GM06990 (cell line): ENCODE results near the gene GRK5.

Experiments
- DNase-seq: peaks from one replicate; pipeline ENCODE4 v3.0.0-alpha.2; 2011; ENCODE audit not compliant: insufficient read length; ENCODE audit errors: extremely low read depth
- H3K27me3 ChIP-seq: replicated peaks from 2 replicates; pipeline ENCODE4 v1.6.0; 2011; ENCODE audit warnings: low read length; ENCODE audit not compliant: control insufficient read depth, insufficient read depth
- H3K36me3 ChIP-seq: 2 replicates; pipeline ENCODE4 v1.5.1; 2011; ENCODE audit warnings: low read length; ENCODE audit not compliant: control insufficient read depth, insufficient read depth
- H3K4me3 ChIP-seq: replicated peaks from 2 replicates; pipeline ENCODE4 v1.5.1; 2011; ENCODE audit warnings: low read depth, mild to moderate bottlenecking, control low read depth, low read length
- TF ChIP-seq, protein P1 (sequence below): IDR thresholded peaks from 2 replicates; pipeline ENCODE4 v1.5.1; 2011; ENCODE audit warnings: low read length, control low read depth, mild to moderate bottlenecking, inconsistent platforms; ENCODE audit not compliant: insufficient read depth, poor library complexity, severe bottlenecking

Gene GRK5

GRCh38 chr10:119404719-119405519 is 197.5 kb downstream of the GRK5 start:
- Histone ChIP-seq H3K36me3 (peaks cover 11% of the 10 kb centered on the region), H3K4me3 (no peak overlapping the region), H3K27me3 (no peaks in the 10 kb centered on the region)
- DNase-seq: no peak
- TF ChIP-seq, protein P1, sequence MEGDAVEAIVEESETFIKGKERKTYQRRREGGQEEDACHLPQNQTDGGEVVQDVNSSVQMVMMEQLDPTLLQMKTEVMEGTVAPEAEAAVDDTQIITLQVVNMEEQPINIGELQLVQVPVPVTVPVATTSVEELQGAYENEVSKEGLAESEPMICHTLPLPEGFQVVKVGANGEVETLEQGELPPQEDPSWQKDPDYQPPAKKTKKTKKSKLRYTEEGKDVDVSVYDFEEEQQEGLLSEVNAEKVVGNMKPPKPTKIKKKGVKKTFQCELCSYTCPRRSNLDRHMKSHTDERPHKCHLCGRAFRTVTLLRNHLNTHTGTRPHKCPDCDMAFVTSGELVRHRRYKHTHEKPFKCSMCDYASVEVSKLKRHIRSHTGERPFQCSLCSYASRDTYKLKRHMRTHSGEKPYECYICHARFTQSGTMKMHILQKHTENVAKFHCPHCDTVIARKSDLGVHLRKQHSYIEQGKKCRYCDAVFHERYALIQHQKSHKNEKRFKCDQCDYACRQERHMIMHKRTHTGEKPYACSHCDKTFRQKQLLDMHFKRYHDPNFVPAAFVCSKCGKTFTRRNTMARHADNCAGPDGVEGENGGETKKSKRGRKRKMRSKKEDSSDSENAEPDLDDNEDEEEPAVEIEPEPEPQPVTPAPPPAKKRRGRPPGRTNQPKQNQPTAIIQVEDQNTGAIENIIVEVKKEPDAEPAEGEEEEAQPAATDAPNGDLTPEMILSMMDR: no peak

GRCh38 chr10:119405520-119405807 is 198.1 kb downstream of the GRK5 start:
- TF ChIP-seq, protein P1: no peak
- H3K36me3 ChIP-seq: peaks cover 8% of the 10 kb centered on the region
- DNase-seq: no peak
- H3K4me3 ChIP-seq: no peak overlapping the region
- H3K27me3 ChIP-seq: no peaks in the 10 kb centered on the region

GRCh38 chr10:119406137-119406536 is 198.8 kb downstream of the GRK5 start:
- no peak for DNase-seq
- TF ChIP-seq, protein P1: no peak
- Histone ChIP-seq H3K36me3 (peaks cover 10% of the 10 kb centered on the region), H3K27me3 (no peaks in the 10 kb centered on the region), H3K4me3 (no peak overlapping the region)

DNA sequence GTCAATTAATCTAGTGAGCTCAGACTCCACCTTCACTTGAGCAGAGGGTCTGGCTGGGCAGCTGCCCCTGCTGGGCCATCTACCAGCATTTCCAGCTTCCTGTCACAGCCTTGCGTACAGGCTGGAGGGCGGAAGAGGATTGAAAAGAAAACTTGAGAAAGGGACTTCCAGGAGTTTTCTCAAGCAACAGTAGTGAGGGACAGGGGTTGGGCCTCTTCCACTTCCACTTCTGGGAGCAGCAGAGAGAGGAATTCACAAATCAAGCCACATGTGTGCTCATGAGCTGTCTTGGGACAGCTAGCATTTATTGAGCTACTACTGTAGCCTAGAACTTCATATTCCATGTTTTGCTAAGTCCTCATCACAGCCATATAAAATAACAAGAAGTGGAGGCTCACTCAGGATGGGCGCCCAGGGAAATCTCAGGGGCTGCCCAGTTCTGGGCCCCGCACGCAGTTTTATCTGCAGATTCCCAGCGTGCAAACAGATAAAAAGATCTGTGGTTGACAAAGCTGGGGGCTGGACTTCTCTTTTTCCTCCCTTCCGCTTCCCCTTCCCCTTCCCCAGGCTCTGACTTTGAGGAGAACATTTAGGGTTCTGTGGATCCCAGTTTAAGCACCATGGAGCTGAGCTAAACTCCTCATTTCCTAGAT is 199.4 kb downstream of the GRK5 start:
- DNase-seq: no peak
- TF ChIP-seq, protein P1: no peak
- Histone ChIP-seq H3K27me3 (no peaks in the 10 kb centered on the region), H3K36me3 (peaks cover 8% of the 10 kb centered on the region), H3K4me3 (no peak overlapping the region)

- no peak overlapping the region for H3K4me3 ChIP-seq
- DNase-seq: no peak
- TF ChIP-seq, protein P1: no peak
- no peaks in the 10 kb centered on the region for H3K27me3 ChIP-seq
- peaks cover 5% of the 10 kb centered on the region for H3K36me3 ChIP-seq
Observed at GRCh38 chr10:119407254-119407777, 199.9 kb downstream of the GRK5 start.

- Histone ChIP-seq H3K27me3 (no peaks in the 10 kb centered on the region), H3K36me3 (peaks cover 6% of the 10 kb centered on the region), H3K4me3 (no peak overlapping the region)
- no peak for DNase-seq
- TF ChIP-seq, protein P1: no peak
Observed at GRCh38 chr10:119408072-119408471, 200.7 kb downstream of the GRK5 start.
